ENCODE data around the gene GCNT3. TPM values are rescaled to one million over a fixed set of nuclear protein-coding genes. Genes with fewer than 3 reads are reported as not detected.

GCNT3 gene
- total and polyA plus RNA-seq, 2 donors (not counting 3 experiments of a cell fraction or from before 2014, with no cell fraction given) = not detected

DNA sequence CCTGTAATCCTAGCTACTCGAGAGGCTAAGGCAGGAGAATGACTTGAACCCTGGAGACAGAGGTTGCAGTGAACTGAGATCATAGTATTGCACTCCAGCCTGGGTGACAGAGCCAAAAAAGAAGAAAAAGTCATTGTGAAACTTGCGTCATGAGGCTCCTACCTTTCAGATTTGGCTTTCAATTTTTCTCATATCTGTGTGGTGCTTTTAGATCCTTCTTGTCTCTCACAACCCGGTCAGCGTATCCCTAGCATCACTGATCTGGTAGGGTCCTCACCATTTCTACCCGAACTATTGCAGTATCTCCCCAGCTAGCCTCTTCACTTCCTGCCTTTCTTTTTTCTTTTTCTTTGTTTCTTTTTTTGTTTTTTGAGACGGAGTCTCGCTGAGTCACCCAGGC lies 21.6 kb upstream of the GCNT3 start:
- DNase-seq (ENCODE audit: low read depth, low spot score) (no peak), FAIRE-seq (no peak)
- no peaks in the 10 kb centered on the region for H3K79me2 ChIP-seq (ENCODE audit: control insufficient read depth, insufficient read depth, low read length)
- H4K20me1 ChIP-seq (replicated peaks; ENCODE audit: control insufficient read depth, extremely low read depth, insufficient read depth, low read length) = no peaks in the 10 kb centered on the region
- no peak overlapping the region for H3K4me3 ChIP-seq (replicated peaks in 1 of 3; ENCODE audit: insufficient read depth in 1 of 3, low read depth in 1 of 3, low read length in 3 of 3)
- no peak overlapping the region for H3K27ac ChIP-seq (ENCODE audit: insufficient read depth, low read depth, low read length)
- intact Hi-C loops (cut with micrococcal nuclease) = no loop called here
- H2AFZ ChIP-seq (ENCODE audit: low read depth, low read length) = no peak overlapping the region
- no peak overlapping the region for H3K9ac ChIP-seq (replicated peaks; ENCODE audit: extremely low read depth, insufficient read depth, low read length)
- TF ChIP-seq JUN (IDR thresholded peaks at IDR 0.05; ENCODE audit: borderline replicate concordance, insufficient read depth, insufficient read length, low read depth) = no peak
- H3K4me2 ChIP-seq (ENCODE audit: insufficient read depth, low read length) = no peak overlapping the region
- BruUV-seq (replicated peaks) = no TSS peak
- dilution Hi-C loops (cut with MboI; ENCODE audit: extremely low pct_ligation_motif_present, low sequenced_read_pairs) = no loop called here
- H3K9me3 ChIP-seq (replicated peaks; ENCODE audit: control insufficient read depth, insufficient read depth, low read length) = no peaks in the 10 kb centered on the region
- peaks cover 0 to 4% of the 10 kb centered on the region in 2 experiments for H3K27me3 ChIP-seq (ENCODE audit: control insufficient read depth in 2 of 2, insufficient read depth in 2 of 2, low read length in 2 of 2)
- no peaks in the 10 kb centered on the region for H3K36me3 ChIP-seq (ENCODE audit: control insufficient read depth in 2 of 2, extremely low read depth in 1 of 2, insufficient read depth in 2 of 2, low read length in 2 of 2)
- POLR2A ChIA-PET = interaction anchor here (1.3 kb wide), 1 partner anchor 67 kb away, joined by 4 read pairs; the partner anchor contains the start of gene GTF2A2
- H3K4me1 ChIP-seq (ENCODE audit: control insufficient read depth, extremely low read depth, insufficient read depth, low read length) = no peaks in the 10 kb centered on the region
- CTCF ChIA-PET = interaction anchor here (1.9 kb wide), 1 partner anchor 57 kb away, joined by 6 read pairs; no protein-coding TSS in a partner anchor
- H3K9me1 ChIP-seq (replicated peaks; ENCODE audit: control insufficient read depth, extremely low read depth, insufficient read depth, low read length) = no peaks in the 10 kb centered on the region

DNA sequence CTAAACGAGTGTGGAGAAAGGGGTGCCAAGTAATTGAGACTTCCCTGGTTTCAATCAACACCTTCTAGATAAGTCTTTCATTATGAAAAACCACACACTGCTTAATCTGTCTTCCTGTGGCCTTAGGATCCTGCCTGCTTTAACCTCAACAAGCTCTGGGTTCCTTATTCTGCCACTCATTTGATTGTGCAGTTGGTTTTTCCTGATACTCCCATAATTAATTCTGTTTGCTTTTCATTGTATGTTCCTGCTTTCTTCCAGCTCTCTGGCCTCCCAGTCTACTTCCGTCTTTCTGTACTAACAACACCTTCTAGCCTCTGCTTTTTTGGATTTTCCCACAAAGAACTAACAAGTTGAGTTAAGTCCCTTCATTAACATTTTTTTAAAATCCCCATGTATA lies 20.2 kb upstream of the GCNT3 start:
- FAIRE-seq = no peak

More for the DNA sequence above, 20.2 kb upstream of the GCNT3 start:
- POLR2A ChIA-PET = no interaction called here
- no peak for DNase-seq (ENCODE audit: low read depth, low spot score)
- H3K9me1 ChIP-seq (replicated peaks; ENCODE audit: control insufficient read depth, extremely low read depth, insufficient read depth, low read length) = no peaks in the 10 kb centered on the region
- intact Hi-C loops (cut with micrococcal nuclease) (no loop called here), dilution Hi-C loops (cut with MboI; ENCODE audit: extremely low pct_ligation_motif_present, low sequenced_read_pairs) (no loop called here)
- H3K27me3 ChIP-seq (ENCODE audit: control insufficient read depth in 2 of 2, insufficient read depth in 2 of 2, low read length in 2 of 2) = peaks cover 0 to 4% of the 10 kb centered on the region in 2 experiments
- no peaks in the 10 kb centered on the region for H3K36me3 ChIP-seq (ENCODE audit: control insufficient read depth in 2 of 2, extremely low read depth in 1 of 2, insufficient read depth in 2 of 2, low read length in 2 of 2)
- no peak overlapping the region for H3K4me2 ChIP-seq (ENCODE audit: insufficient read depth, low read length)
- no TSS peak for BruUV-seq (replicated peaks)
- no peak overlapping the region for H3K27ac ChIP-seq (ENCODE audit: insufficient read depth, low read depth, low read length)
- CTCF ChIA-PET = interaction anchor here (1.6 kb wide), 1 partner anchor 59 kb away, joined by 3 read pairs; no protein-coding TSS in a partner anchor
- no peaks in the 10 kb centered on the region for H3K79me2 ChIP-seq (ENCODE audit: control insufficient read depth, insufficient read depth, low read length)
- H3K4me1 ChIP-seq (ENCODE audit: control insufficient read depth, extremely low read depth, insufficient read depth, low read length) = no peaks in the 10 kb centered on the region
- TF ChIP-seq POLR2A (IDR thresholded peaks at IDR 0.05; ENCODE audit: low read depth, low read length) = no peak
- no peak for TF ChIP-seq GATA2 (IDR thresholded peaks at IDR 0.05; ENCODE audit: insufficient read depth, insufficient read length, low read depth, low read length)
- TF ChIP-seq, protein P1, sequence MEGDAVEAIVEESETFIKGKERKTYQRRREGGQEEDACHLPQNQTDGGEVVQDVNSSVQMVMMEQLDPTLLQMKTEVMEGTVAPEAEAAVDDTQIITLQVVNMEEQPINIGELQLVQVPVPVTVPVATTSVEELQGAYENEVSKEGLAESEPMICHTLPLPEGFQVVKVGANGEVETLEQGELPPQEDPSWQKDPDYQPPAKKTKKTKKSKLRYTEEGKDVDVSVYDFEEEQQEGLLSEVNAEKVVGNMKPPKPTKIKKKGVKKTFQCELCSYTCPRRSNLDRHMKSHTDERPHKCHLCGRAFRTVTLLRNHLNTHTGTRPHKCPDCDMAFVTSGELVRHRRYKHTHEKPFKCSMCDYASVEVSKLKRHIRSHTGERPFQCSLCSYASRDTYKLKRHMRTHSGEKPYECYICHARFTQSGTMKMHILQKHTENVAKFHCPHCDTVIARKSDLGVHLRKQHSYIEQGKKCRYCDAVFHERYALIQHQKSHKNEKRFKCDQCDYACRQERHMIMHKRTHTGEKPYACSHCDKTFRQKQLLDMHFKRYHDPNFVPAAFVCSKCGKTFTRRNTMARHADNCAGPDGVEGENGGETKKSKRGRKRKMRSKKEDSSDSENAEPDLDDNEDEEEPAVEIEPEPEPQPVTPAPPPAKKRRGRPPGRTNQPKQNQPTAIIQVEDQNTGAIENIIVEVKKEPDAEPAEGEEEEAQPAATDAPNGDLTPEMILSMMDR (IDR thresholded peaks at IDR 0.05; ENCODE audit: extremely low read depth in 1 of 2, insufficient read depth in 1 of 2, low read depth in 1 of 2, low read length in 2 of 2) = no peak
- no peak for TF ChIP-seq MYC (IDR thresholded peaks at IDR 0.05; ENCODE audit: low read depth, low read length)
- no peak for TF ChIP-seq POLR2AphosphoS5 (IDR thresholded peaks at IDR 0.05; ENCODE audit: insufficient read depth, low read depth, low read length)
- TF ChIP-seq JUN (IDR thresholded peaks at IDR 0.05; ENCODE audit: borderline replicate concordance, insufficient read depth, insufficient read length, low read depth) = no peak
- TF ChIP-seq EZH2 (IDR thresholded peaks at IDR 0.05; ENCODE audit: borderline replicate concordance, low read depth, low read length, severe bottlenecking) = no peak
- TF ChIP-seq FOS (IDR thresholded peaks at IDR 0.05; ENCODE audit: borderline replicate concordance, insufficient read depth, low read length) = no peak
- TF ChIP-seq, protein P2, sequence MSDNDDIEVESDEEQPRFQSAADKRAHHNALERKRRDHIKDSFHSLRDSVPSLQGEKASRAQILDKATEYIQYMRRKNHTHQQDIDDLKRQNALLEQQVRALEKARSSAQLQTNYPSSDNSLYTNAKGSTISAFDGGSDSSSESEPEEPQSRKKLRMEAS (IDR thresholded peaks at IDR 0.05; ENCODE audit: insufficient read depth, insufficient read length) = no peak
- no peak overlapping the region for H3K9ac ChIP-seq (replicated peaks; ENCODE audit: extremely low read depth, insufficient read depth, low read length)
- no peaks in the 10 kb centered on the region for H3K9me3 ChIP-seq (replicated peaks; ENCODE audit: control insufficient read depth, insufficient read depth, low read length)
- H2AFZ ChIP-seq (ENCODE audit: low read depth, low read length) = no peak overlapping the region
- no peak overlapping the region for H3K4me3 ChIP-seq (replicated peaks in 1 of 3; ENCODE audit: insufficient read depth in 1 of 3, low read depth in 1 of 3, low read length in 3 of 3)
- no peaks in the 10 kb centered on the region for H4K20me1 ChIP-seq (replicated peaks; ENCODE audit: control insufficient read depth, extremely low read depth, insufficient read depth, low read length)

Measured in endothelial cell of umbilical vein (primary cell).